GM18508 (cell line): Measurements from ENCODE around the gene NELFCD.
"Not testable (repeated sequence)": the region's sequence is repeated elsewhere in the genome, so short reads cannot be mapped to it uniquely, and the experiment has no call there.

ENCODE experiments used
- ATAC-seq: cut with Tn5 transposase; IDR thresholded peaks from one replicate; pipeline ENCODE4 v1.9.1; 2021; ENCODE audit warnings: moderate number of reproducible peaks; ENCODE audit not compliant: insufficient read depth, unreplicated experiment

Gene NELFCD

GRCh38 chr20:59020938-59021551, 40.0 kb downstream of the NELFCD start:
- no peak for ATAC-seq

- ATAC-seq: no peak
Observed at GRCh38 chr20:59022754-59023153, 41.7 kb downstream of the NELFCD start.

GRCh38 chr20:59023616-59024015, 42.6 kb downstream of the NELFCD start:
- no peak for ATAC-seq

- no peak for ATAC-seq
Observed at GRCh38 chr20:59024111-59024530, 43.1 kb downstream of the NELFCD start.

GRCh38 chr20:59025086-59025485, 44.0 kb downstream of the NELFCD start:
- ATAC-seq: no peak

GRCh38 chr20:59025511-59025910, 44.5 kb downstream of the NELFCD start:
- ATAC-seq: no peak

- no peak for ATAC-seq
Observed at GRCh38 chr20:59026904-59027740, 46.1 kb downstream of the NELFCD start.

GRCh38 chr20:59027741-59028320, 46.8 kb downstream of the NELFCD start:
- ATAC-seq: no peak

GRCh38 chr20:59028812-59029211, 47.8 kb downstream of the NELFCD start:
- ATAC-seq: no peak

- ATAC-seq: no peak
Observed at GRCh38 chr20:59030911-59031563, 50.0 kb downstream of the NELFCD start.

- no peak for ATAC-seq
Observed at GRCh38 chr20:59031564-59032022, 50.5 kb downstream of the NELFCD start.

GRCh38 chr20:59032023-59032712, 51.1 kb downstream of the NELFCD start, which contains the start of gene ATP5F1E:
TSS of gene ATP5F1E (minus strand) at chr20:59032335. CDS start at chr20:59032251, 84 bp downstream.
- ATAC-seq: peak; percentile 55

GRCh38 chr20:59032713-59033059, 51.6 kb downstream of the NELFCD start:
- ATAC-seq: peak; percentile 28

GRCh38 chr20:59033093-59033492, 52.0 kb downstream of the NELFCD start:
- no peak for ATAC-seq

GRCh38 chr20:59033616-59034165, 52.6 kb downstream of the NELFCD start:
- no peak for ATAC-seq

GRCh38 chr20:59035381-59035780, 54.3 kb downstream of the NELFCD start:
- ATAC-seq: no peak

GRCh38 chr20:59037386-59037785, 56.3 kb downstream of the NELFCD start:
- ATAC-seq: no peak

GRCh38 chr20:59039233-59039632, 58.2 kb downstream of the NELFCD start:
- ATAC-seq: no peak

- ATAC-seq: no peak
Observed at GRCh38 chr20:59040667-59041066, 59.6 kb downstream of the NELFCD start.

- not testable (repeated sequence) for ATAC-seq
Observed at GRCh38 chr20:59041487-59041886, 60.4 kb downstream of the NELFCD start.
